ENCODE results near the gene RNGTT.

Gene RNGTT

GRCh38 chr6:88963139-88964090 is at the start of gene RNGTT (continued):
- TF ChIP-seq ZNF404 (tag by site-specific recombination; IDR thresholded peaks at IDR 0.05) (no peak), ZNF18 (tag by site-specific recombination; IDR thresholded peaks at IDR 0.05) (0 out of 2 replicates have a peak, but pooled peaks have one; percentile 24), ELK4 (IDR thresholded peaks at IDR 0.05; ENCODE audit: borderline replicate concordance, low read depth, low read length) (peak; percentile 77; the same call in 1 of the 2 replicates), ZNF48 (tag by site-specific recombination; IDR thresholded peaks at IDR 0.05) (no peak), ZNF677 (tag by site-specific recombination; IDR thresholded peaks at IDR 0.05) (no peak), BCL6B (tag by site-specific recombination; IDR thresholded peaks at IDR 0.05) (no peak), ZNF529 (tag by site-specific recombination; IDR thresholded peaks at IDR 0.05; ENCODE audit: insufficient replicate concordance) (no peak), ZNF2 (tag by site-specific recombination; IDR thresholded peaks at IDR 0.05) (peak; percentile 37; the same call in 1 of the 2 replicates), SP3 (tag by site-specific recombination; IDR thresholded peaks at IDR 0.05) (peak; percentile 97), ZNF121 (tag by site-specific recombination; IDR thresholded peaks at IDR 0.05) (no peak), ZBTB17 (tag by site-specific recombination; IDR thresholded peaks at IDR 0.05) (peak; percentile 85), PRDM10 (tag by site-specific recombination; IDR thresholded peaks at IDR 0.05) (peak; percentile 61; the same call in 1 of the 2 replicates), ZNF629 (tag by site-specific recombination; IDR thresholded peaks at IDR 0.05) (peak; percentile 55), KLF9 (tag by site-specific recombination; IDR thresholded peaks at IDR 0.05; ENCODE audit: low read depth) (peak; percentile 80), ZNF624 (tag by site-specific recombination; IDR thresholded peaks at IDR 0.05) (no peak), ZNF596 (tag by site-specific recombination; IDR thresholded peaks at IDR 0.05) (no peak), ZNF623 (tag by site-specific recombination; IDR thresholded peaks at IDR 0.05) (no peak), ZNF768 (tag by site-specific recombination; IDR thresholded peaks at IDR 0.05) (no peak), ZNF530 (tag by site-specific recombination; IDR thresholded peaks at IDR 0.05; ENCODE audit: low read depth) (no peak), ZXDB (tag by site-specific recombination; IDR thresholded peaks at IDR 0.05) (peak; percentile 69; the same call in 1 of the 2 replicates), PRDM1 (tag by site-specific recombination; IDR thresholded peaks at IDR 0.05) (peak; percentile 55; the same call in 1 of the 2 replicates), ZNF354C (tag by site-specific recombination; IDR thresholded peaks at IDR 0.05; ENCODE audit: borderline replicate concordance, low read depth) (no peak), ZNF292 (tag by site-specific recombination; IDR thresholded peaks at IDR 0.05; ENCODE audit: borderline replicate concordance, low read depth) (no peak), ZBTB10 (tag by site-specific recombination; IDR thresholded peaks at IDR 0.05) (peak; percentile 55; the same call in 1 of the 2 replicates), ZNF558 (tag by site-specific recombination; IDR thresholded peaks at IDR 0.05) (peak; percentile 72; the same call in 1 of the 2 replicates), REPIN1 (tag by site-specific recombination; IDR thresholded peaks at IDR 0.05; ENCODE audit: low read depth) (peak; percentile 42; the same call in 1 of the 2 replicates), ZBTB26 (tag by site-specific recombination; optimal IDR thresholded peaks at IDR 0.05) (peak; percentile 59)

All from HEK293 (cell line).